Mesodermal cell (in vitro differentiated cells): ENCODE results near the gene LZTR1.
"Not testable (repeated sequence)": the region's sequence is repeated elsewhere in the genome, so short reads cannot be mapped to it uniquely, and the experiment has no call there.

Source experiments
- H3K27ac ChIP-seq: 2 replicates; pipeline ENCODE4 v1.7.0; 2013; ENCODE audit warnings: mild to moderate bottlenecking, low read depth, low read length, moderate library complexity; ENCODE audit not compliant: severe bottlenecking
- H3K36me3 ChIP-seq: 2 replicates; pipeline ENCODE4 v1.7.1; 2013; ENCODE audit warnings: mild to moderate bottlenecking, low read length, moderate library complexity; ENCODE audit not compliant: control insufficient read depth, insufficient read depth
- H3K4me1 ChIP-seq: one replicate; pipeline ENCODE4 v1.7.1; 2013; ENCODE audit warnings: mild to moderate bottlenecking, low read length; ENCODE audit not compliant: insufficient read depth, control insufficient read depth, poor library complexity, severe bottlenecking
- H3K4me3 ChIP-seq: 2 replicates; pipeline ENCODE4 v1.7.0; 2013; ENCODE audit warnings: low read length, control low read depth, mild to moderate bottlenecking; ENCODE audit not compliant: insufficient read depth, poor library complexity, severe bottlenecking; ENCODE audit errors: extremely low read depth
- H3K9me3 ChIP-seq: 2 replicates; pipeline ENCODE4 v1.7.1; 2013; ENCODE audit warnings: mild to moderate bottlenecking, low read length, moderate library complexity; ENCODE audit not compliant: control insufficient read depth
- WGBS, 2 experiments: methylation state at CpG; one replicate each; pipeline ENCODE4 v1.1.5; 2013; ENCODE audit warnings: missing lambda C conversion rate in 2 of 2; ENCODE audit not compliant: insufficient coverage in 2 of 2; 5-methylcytosine and 5-hydroxymethylcytosine counted together

Gene LZTR1

GRCh38 chr22:21000207-21000986 is 18.3 kb downstream of the LZTR1 start:
- H3K27ac ChIP-seq, result no peak overlapping the region
- peak overlapping the region; percentile 97 for H3K4me3 ChIP-seq
- WGBS, 2 experiments, result 82 to 88% methylated on average over 15 to 17 of the region's 22 CpGs
- no peaks in the 10 kb centered on the region for H3K9me3 ChIP-seq
- H3K4me1 ChIP-seq, result peaks cover 13% of the 10 kb centered on the region
- H3K36me3 ChIP-seq, result peaks cover 37% of the 10 kb centered on the region

GRCh38 chr22:21000987-21001600 is 19.0 kb downstream of the LZTR1 start:
- WGBS, 2 experiments, result 12 to 17% methylated on average over 20 to 26 of the region's 26 CpGs

DNA sequence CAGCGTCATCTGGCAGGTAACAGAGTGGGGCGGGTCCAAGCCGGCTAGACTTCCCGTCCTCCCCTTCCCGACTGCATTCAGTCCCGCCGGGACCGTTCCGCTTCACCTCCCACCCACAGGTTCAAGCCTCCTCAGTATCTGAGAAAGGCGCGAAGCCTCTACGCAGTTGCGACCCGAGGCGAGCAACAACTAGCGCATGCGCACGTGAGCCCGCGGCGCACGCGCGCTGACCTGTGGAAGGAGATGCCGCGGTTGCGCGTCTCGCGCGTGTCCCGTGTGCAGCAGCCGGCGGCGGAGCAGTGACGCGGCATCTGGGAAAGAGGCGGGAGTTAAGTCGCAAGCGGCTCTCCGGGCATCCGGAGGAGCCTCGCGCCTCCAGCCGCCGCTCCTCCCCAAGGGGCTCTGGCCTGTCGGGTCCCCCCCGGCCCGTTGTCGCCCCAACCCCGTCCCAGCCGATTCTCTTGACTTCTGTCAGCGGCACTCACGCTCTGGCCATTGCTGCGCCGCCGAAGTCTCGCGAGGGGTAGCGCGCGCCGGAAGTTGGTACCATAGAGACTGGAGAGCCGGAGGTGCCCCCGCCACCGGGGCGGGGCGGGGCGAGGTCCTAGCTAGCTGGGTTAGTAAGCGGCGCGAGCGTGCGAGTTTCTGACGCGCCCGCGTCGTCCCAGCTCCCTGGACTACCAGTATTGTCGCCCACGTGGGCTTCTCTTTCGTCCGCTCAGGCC is 19.7 kb downstream of the LZTR1 start, which contains the start of gene THAP7:
Gene THAP7 (minus strand): TSS at position 518 of the 725 bp plus-strand sequence. CDS start 207 bp downstream, at position 311.
- H3K4me1 ChIP-seq, result peaks cover 13% of the 10 kb centered on the region
- H3K27ac ChIP-seq, result peak within 1 kb of the TSS; percentile 95
- WGBS, 2 experiments, result 0% methylated on average over 77 to 82 of the region's 83 CpGs
- H3K36me3 ChIP-seq, result peaks cover 29% of the 10 kb centered on the region
- H3K4me3 ChIP-seq, result peak within 1 kb of the TSS; percentile 97
- no peaks in the 10 kb centered on the region for H3K9me3 ChIP-seq

More at GRCh38 chr22:21000987-21001600, 19.0 kb downstream of the LZTR1 start:
- peak overlapping the region; percentile 97 for H3K4me3 ChIP-seq
- peak overlapping the region; percentile 95 for H3K27ac ChIP-seq
- peaks cover 13% of the 10 kb centered on the region for H3K4me1 ChIP-seq
- H3K36me3 ChIP-seq, result peaks cover 34% of the 10 kb centered on the region
- no peaks in the 10 kb centered on the region for H3K9me3 ChIP-seq

GRCh38 chr22:21003782-21004181 is 21.7 kb downstream of the LZTR1 start:
- H3K36me3 ChIP-seq, result peaks cover 13% of the 10 kb centered on the region
- H3K4me3 ChIP-seq, result no peak overlapping the region
- no peak overlapping the region for H3K27ac ChIP-seq
- WGBS, 2 experiments, result 82 to 100% methylated on average over 1 to 2 of the region's 4 CpGs
- peaks cover 13% of the 10 kb centered on the region for H3K4me1 ChIP-seq
- no peaks in the 10 kb centered on the region for H3K9me3 ChIP-seq

- not testable (repeated sequence) for H3K36me3 ChIP-seq, H3K9me3 ChIP-seq, H3K4me1 ChIP-seq, H3K27ac ChIP-seq, H3K4me3 ChIP-seq
- 82 to 92% methylated on average over 10 to 13 of the region's 13 CpGs for WGBS, 2 experiments
Observed at GRCh38 chr22:21009208-21009607, 27.1 kb downstream of the LZTR1 start.

GRCh38 chr22:21009638-21010425 is 27.7 kb downstream of the LZTR1 start:
- no peaks in the 10 kb centered on the region for H3K9me3 ChIP-seq
- H3K27ac ChIP-seq, result no peak overlapping the region
- peaks cover 5% of the 10 kb centered on the region for H3K4me1 ChIP-seq
- 71 to 74% methylated on average over 7 to 9 of the region's 10 CpGs for WGBS, 2 experiments
- H3K36me3 ChIP-seq, result no peaks in the 10 kb centered on the region
- no peak overlapping the region for H3K4me3 ChIP-seq

DNA sequence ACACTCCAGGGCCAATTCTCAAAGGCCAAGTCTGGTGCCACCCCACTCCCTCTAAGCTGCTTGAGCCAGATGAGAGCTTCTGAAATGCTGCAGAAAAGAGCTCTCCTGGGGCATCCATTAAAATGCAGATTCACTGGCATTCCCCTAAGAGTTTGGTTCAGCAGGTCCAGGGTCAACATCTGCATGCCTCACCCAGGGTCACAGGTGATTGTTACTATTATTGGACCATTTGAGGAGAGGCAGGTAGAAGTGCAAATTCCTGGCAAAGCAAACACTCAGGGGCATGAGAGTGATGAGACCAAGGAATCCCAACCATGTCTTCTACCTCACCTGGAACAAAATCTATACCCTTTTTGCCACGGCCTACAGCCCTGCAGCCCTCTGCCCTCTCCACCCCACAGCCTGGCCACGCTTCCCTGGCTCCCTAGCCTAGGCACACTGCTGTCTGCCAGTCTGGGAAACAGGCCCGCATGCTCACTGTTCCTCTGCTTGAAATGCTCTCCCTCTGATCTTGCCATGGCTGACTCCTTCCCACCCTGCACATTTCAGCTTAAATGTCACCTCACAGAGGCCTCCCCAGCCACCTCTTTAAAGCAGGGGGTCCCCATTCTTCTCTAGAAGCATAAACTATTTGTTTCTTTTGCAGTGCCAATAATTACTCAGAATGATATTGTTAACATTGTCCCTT is 28.5 kb downstream of the LZTR1 start:
- H3K27ac ChIP-seq, result no peak overlapping the region
- 83 to 93% methylated on average over 2 to 3 of the region's 3 CpGs for WGBS, 2 experiments
- no peaks in the 10 kb centered on the region for H3K9me3 ChIP-seq
- H3K36me3 ChIP-seq, result no peaks in the 10 kb centered on the region
- H3K4me1 ChIP-seq, result peaks cover 12% of the 10 kb centered on the region
- H3K4me3 ChIP-seq, result no peak overlapping the region

- WGBS, 2 experiments, result 86 to 94% methylated on average over 9 to 12 of the region's 14 CpGs
- no peaks in the 10 kb centered on the region for H3K9me3 ChIP-seq
- H3K36me3 ChIP-seq, result no peaks in the 10 kb centered on the region
- H3K4me3 ChIP-seq, result peak overlapping the region; percentile 52
- no peak overlapping the region for H3K27ac ChIP-seq
- H3K4me1 ChIP-seq, result peaks cover 18% of the 10 kb centered on the region
Observed at GRCh38 chr22:21012446-21013407, 30.6 kb downstream of the LZTR1 start.

DNA sequence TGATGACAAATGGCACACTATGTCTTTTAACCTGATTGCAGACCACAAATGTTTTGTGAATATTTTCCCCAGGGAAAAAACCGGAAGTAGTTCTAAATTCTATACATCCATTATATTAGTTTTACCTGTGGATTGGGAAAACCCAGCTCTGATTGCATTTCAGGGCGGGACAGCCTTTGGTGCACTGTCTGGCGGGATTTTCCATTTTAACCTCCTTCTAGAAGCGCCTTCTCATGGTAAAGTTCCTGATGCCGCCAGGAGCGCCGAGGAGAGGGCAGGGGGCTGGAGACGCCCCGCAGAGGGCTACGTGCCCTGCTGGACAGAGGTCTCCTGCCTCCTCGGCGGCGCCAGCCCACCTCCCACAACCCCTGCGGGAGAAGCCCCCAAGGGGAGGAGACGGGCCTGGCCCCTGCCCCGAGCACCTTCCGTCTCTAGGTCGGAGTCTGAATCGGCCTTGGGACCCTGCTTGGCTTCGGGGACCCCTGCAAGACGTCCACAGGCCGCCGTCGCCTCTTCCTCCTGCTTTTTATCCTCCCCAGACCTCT is 31.6 kb downstream of the LZTR1 start:
- Histone ChIP-seq H3K27ac (peak overlapping the region; percentile 96), H3K36me3 (no peaks in the 10 kb centered on the region), H3K9me3 (no peaks in the 10 kb centered on the region), H3K4me3 (peak overlapping the region; percentile 52), H3K4me1 (peaks cover 18% of the 10 kb centered on the region)
- WGBS, 2 experiments, result 2 to 5% methylated on average over 15 to 21 of the region's 24 CpGs
